Caco-2 (cell line): ENCODE data around the gene UXS1. TPM values are rescaled to one million over a fixed set of nuclear protein-coding genes. Genes with fewer than 3 reads are reported as not detected.
A peak's percentile ranks its signal among the peaks of the same experiment; 100 is the strongest.

Experiments
- BruUV-seq: library from RNA; stranded (reverse); fragments of 400-500 nt; replicated peaks from 2 replicates; lab custom pipeline; 2021; lab: Mats Ljungman, UMichigan
- CTCF ChIA-PET: fragments of 300-600 bp; sonication (Branson Sonifier 250); formaldehyde crosslinking; loops from one replicate; lab custom pipeline; 2022; ENCODE audit warnings: antibody characterized with exemption; lab: Charles Lee
- POLR2A ChIA-PET: fragments of 300-600 bp; sonication (Branson Sonifier 250); formaldehyde crosslinking; loops from one replicate; lab custom pipeline; 2022; ENCODE audit warnings: antibody characterized with exemption; lab: Charles Lee
- DNase-seq, 2 experiments: peaks; one replicate each; pipeline versions ENCODE4 v3.0.0 to v3.0.0-alpha.2; 2020 to 2022
- H3K27me3 ChIP-seq: replicated peaks from 2 replicates; pipeline ENCODE4 v1.6.0; 2011; ENCODE audit warnings: low read length; ENCODE audit not compliant: control insufficient read depth, insufficient read depth
- H3K36me3 ChIP-seq: 2 replicates; pipeline ENCODE4 v1.5.1; 2011; ENCODE audit warnings: low read length; ENCODE audit not compliant: control insufficient read depth, insufficient read depth
- H3K4me1 ChIP-seq: fragments of 250-450 bp; sonication (Bioruptor Pico); 2 replicates; pipeline ENCODE4 v1.5.1; 2020; ENCODE audit warnings: mild to moderate bottlenecking
- H3K4me3 ChIP-seq: 2 replicates; pipeline ENCODE4 v1.5.1; 2011; ENCODE audit warnings: low read depth, mild to moderate bottlenecking, control low read depth, low read length
- H3K9me3 ChIP-seq: fragments of 250-450 bp; sonication (Bioruptor Pico); 2 replicates; pipeline ENCODE4 v1.5.1; 2020; ENCODE audit warnings: mild to moderate bottlenecking, moderate library complexity
- H3K27ac Mint-ChIP-seq: one replicate; pipeline ENCODE4 v1.8.0; 2022; ENCODE audit warnings: mixed read lengths; ENCODE audit not compliant: unreplicated experiment
- H3K27me3 Mint-ChIP-seq: one replicate; pipeline ENCODE4 v1.8.0; 2022; ENCODE audit warnings: mixed read lengths; ENCODE audit not compliant: insufficient read depth, unreplicated experiment
- H3K36me3 Mint-ChIP-seq: one replicate; pipeline ENCODE4 v1.8.0; 2022; ENCODE audit warnings: mild to moderate bottlenecking, mixed read lengths; ENCODE audit not compliant: insufficient read depth, unreplicated experiment
- H3K4me1 Mint-ChIP-seq: one replicate; pipeline ENCODE4 v1.8.0; 2022; ENCODE audit warnings: low read depth, mixed read lengths; ENCODE audit not compliant: unreplicated experiment
- H3K4me3 Mint-ChIP-seq: one replicate; pipeline ENCODE4 v1.8.0; 2022; ENCODE audit warnings: mild to moderate bottlenecking, moderate library complexity, mixed read lengths; ENCODE audit not compliant: unreplicated experiment
- H3K9me3 Mint-ChIP-seq: one replicate; pipeline ENCODE4 v1.8.0; 2022; ENCODE audit warnings: mixed read lengths; ENCODE audit not compliant: unreplicated experiment
- intact Hi-C: fragments of 100-400 bp; cut with micrococcal nuclease; formaldehyde crosslinking; loops from one replicate; pipeline ENCODE4 v1.10.0; 2022; ENCODE audit not compliant: unreplicated experiment
- total RNA-seq: library from RNA; stranded (reverse); gene quantifications from 2 replicates; pipeline ENCODE4 v1.2.3, GENCODE V29; 2022
- TF ChIP-seq, protein P1 (sequence below), 2 experiments: fragments of 200-600 bp in 1 of 2; IDR thresholded peaks; 1 replicate in 1 of 2; 2 replicates in 1 of 2; pipeline versions ENCODE4 v1.5.1 to v1.8.0; 2011 to 2022; ENCODE audit warnings: antibody characterized with exemption in 1 of 2, control low read depth in 1 of 2, inconsistent platforms in 1 of 2, low read depth in 1 of 2, low read length in 1 of 2, mild to moderate bottlenecking in 1 of 2, moderate library complexity in 1 of 2; ENCODE audit not compliant: insufficient read depth in 1 of 2, severe bottlenecking in 1 of 2, unreplicated experiment in 1 of 2

Gene UXS1
- total RNA-seq, 1 experiment from 2014 or later, result 72.7 TPM

DNA sequence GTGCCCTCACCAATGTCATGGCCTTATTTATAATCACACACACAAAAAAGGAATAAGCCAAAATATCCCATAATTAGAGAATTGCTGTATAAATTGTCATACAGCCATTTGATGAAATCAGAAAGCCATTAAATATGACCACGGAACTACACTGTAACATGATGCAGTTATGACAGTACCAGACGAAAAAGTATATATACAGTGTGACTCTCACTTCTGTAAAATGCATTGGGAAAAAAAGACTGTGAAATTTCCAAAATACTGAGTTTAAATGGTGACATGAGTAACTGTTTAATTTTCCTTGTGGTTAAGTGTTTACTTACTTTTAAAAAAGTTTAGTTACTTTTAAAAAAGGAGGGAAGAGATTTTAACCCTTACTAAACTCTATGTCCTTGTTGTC is 25.4 kb downstream of the UXS1 start:
- TF ChIP-seq, protein P1, sequence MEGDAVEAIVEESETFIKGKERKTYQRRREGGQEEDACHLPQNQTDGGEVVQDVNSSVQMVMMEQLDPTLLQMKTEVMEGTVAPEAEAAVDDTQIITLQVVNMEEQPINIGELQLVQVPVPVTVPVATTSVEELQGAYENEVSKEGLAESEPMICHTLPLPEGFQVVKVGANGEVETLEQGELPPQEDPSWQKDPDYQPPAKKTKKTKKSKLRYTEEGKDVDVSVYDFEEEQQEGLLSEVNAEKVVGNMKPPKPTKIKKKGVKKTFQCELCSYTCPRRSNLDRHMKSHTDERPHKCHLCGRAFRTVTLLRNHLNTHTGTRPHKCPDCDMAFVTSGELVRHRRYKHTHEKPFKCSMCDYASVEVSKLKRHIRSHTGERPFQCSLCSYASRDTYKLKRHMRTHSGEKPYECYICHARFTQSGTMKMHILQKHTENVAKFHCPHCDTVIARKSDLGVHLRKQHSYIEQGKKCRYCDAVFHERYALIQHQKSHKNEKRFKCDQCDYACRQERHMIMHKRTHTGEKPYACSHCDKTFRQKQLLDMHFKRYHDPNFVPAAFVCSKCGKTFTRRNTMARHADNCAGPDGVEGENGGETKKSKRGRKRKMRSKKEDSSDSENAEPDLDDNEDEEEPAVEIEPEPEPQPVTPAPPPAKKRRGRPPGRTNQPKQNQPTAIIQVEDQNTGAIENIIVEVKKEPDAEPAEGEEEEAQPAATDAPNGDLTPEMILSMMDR (IDR thresholded peaks at IDR 0.05; ENCODE audit: insufficient read depth in 1 of 2, low read depth in 1 of 2, low read length in 1 of 2, severe bottlenecking in 1 of 2, unreplicated experiment in 1 of 2), result no peak
- Mint-ChIP-seq H3K4me1 (peaks cover 14% of the 10 kb centered on the region), H3K9me3 (no peaks in the 10 kb centered on the region), H3K4me3 (no peak overlapping the region), H3K36me3 (peaks cover 9% of the 10 kb centered on the region), H3K27ac (no peak overlapping the region), H3K27me3 (no peaks in the 10 kb centered on the region)
- DNase-seq, result no peak
- BruUV-seq, result no TSS peak
- Histone ChIP-seq H3K27me3 (no peaks in the 10 kb centered on the region), H3K4me1 (peaks cover 30% of the 10 kb centered on the region), H3K36me3 (no peaks in the 10 kb centered on the region), H3K4me3 (no peak overlapping the region), H3K9me3 (no peaks in the 10 kb centered on the region)
- POLR2A ChIA-PET, result no interaction called here
- CTCF ChIA-PET, result interaction anchor here (0.7 kb wide), 1 partner anchor 178 kb away, joined by 3 read pairs; no protein-coding TSS in a partner anchor
- intact Hi-C loops, result no loop called here

DNA sequence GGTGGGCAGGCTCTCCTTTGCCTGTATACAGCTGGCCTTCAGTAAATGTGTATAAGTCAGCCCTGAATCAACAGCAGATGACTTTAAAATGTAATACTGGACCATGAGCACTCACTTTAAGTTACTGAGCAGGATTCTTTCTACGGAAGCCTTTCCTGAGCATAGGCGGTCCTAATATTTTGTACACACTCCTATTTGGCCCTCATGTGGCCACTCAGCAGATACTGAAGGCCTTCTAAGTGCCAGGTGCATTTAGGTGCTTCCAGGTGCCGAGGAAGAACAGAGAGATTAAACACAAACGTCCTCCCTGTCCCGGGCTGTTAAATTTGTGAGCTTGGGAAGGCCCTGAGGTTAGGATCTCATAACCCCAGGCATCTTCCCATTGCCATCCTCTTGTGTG is 27.0 kb downstream of the UXS1 start:
- no peaks in the 10 kb centered on the region for H3K27me3 ChIP-seq
- H3K36me3 ChIP-seq, result no peaks in the 10 kb centered on the region
- Mint-ChIP-seq H3K9me3 (no peaks in the 10 kb centered on the region), H3K4me3 (no peak overlapping the region), H3K27me3 (no peaks in the 10 kb centered on the region), H3K27ac (peak overlapping the region; percentile 20), H3K4me1 (peaks cover 26% of the 10 kb centered on the region), H3K36me3 (peaks cover 10% of the 10 kb centered on the region)
- no peak overlapping the region for H3K4me3 ChIP-seq
- TF ChIP-seq, protein P1 (IDR thresholded peaks at IDR 0.05; ENCODE audit: insufficient read depth in 1 of 2, low read depth in 1 of 2, low read length in 1 of 2, severe bottlenecking in 1 of 2, unreplicated experiment in 1 of 2), result no peak
- CTCF ChIA-PET, result no interaction called here
- DNase-seq, result no peak
- POLR2A ChIA-PET, result no interaction called here
- H3K9me3 ChIP-seq, result no peaks in the 10 kb centered on the region
- intact Hi-C loops, result no loop called here
- peaks cover 46% of the 10 kb centered on the region for H3K4me1 ChIP-seq
- no TSS peak for BruUV-seq

DNA sequence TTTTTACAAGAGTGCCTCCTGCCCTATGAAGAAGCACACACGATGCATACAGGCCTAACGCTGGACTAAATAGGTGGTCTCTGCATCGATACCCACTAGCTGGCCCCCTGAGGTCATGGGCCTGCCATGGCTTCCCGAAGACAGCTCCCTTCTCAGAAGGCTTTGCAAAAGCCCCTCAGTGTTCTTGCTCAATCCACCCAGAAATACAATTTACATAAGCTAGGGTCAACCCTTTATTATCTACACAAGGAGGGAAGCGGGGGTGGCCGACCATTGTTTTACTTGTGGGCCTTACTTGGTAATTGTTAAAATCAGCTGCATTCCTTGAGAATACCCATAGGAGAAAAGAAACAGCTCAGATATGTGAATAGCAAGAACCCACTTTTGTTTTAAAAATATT is 28.5 kb downstream of the UXS1 start:
- H3K27ac Mint-ChIP-seq, result no peak overlapping the region
- H3K36me3 Mint-ChIP-seq, result peaks cover 25% of the 10 kb centered on the region
- intact Hi-C loops, result no loop called here
- no peaks in the 10 kb centered on the region for H3K9me3 Mint-ChIP-seq
- peaks cover 38% of the 10 kb centered on the region for H3K4me1 Mint-ChIP-seq
- ChIA-PET CTCF (interaction anchor here (1.0 to 1.1 kb wide), 2 partner anchors 28 to 61 kb away, joined by 3 to 5 read pairs; no protein-coding TSS in a partner anchor), POLR2A (no interaction called here)
- H3K36me3 ChIP-seq, result peaks cover 3% of the 10 kb centered on the region; the same call in 1 of the 2 replicates
- no peak overlapping the region for H3K4me3 ChIP-seq
- no peaks in the 10 kb centered on the region for H3K27me3 ChIP-seq
- H3K4me3 Mint-ChIP-seq, result no peak overlapping the region
- DNase-seq, result no peak
- no TSS peak for BruUV-seq
- no peaks in the 10 kb centered on the region for H3K9me3 ChIP-seq
- H3K4me1 ChIP-seq, result peaks cover 59% of the 10 kb centered on the region
- no peaks in the 10 kb centered on the region for H3K27me3 Mint-ChIP-seq
- TF ChIP-seq, protein P1 (IDR thresholded peaks at IDR 0.05; ENCODE audit: insufficient read depth in 1 of 2, low read depth in 1 of 2, low read length in 1 of 2, severe bottlenecking in 1 of 2, unreplicated experiment in 1 of 2), result no peak
